Ovary (tissue), 3 donors: ENCODE data around the gene EYA4.

Experiments
- CTCF ChIP-seq, 3 donors: fragments of 450-650 bp in 2 of 3; fragments of 200-600 bp in 1 of 3; IDR thresholded peaks; one replicate each; pipeline versions ENCODE4 v1.5.1 to v1.8.0; 2016 to 2022; ENCODE audit warnings: antibody characterized with exemption in 3 of 3, mild to moderate bottlenecking in 1 of 3
- POLR2A ChIP-seq: fragments of 450-650 bp; IDR thresholded peaks from one replicate; pipeline ENCODE4 v1.6.1; 2017; ENCODE audit warnings: antibody characterized with exemption, mild to moderate bottlenecking, moderate library complexity
- donor health status: DM: no; HTN: no; CAD: no.

DNA sequence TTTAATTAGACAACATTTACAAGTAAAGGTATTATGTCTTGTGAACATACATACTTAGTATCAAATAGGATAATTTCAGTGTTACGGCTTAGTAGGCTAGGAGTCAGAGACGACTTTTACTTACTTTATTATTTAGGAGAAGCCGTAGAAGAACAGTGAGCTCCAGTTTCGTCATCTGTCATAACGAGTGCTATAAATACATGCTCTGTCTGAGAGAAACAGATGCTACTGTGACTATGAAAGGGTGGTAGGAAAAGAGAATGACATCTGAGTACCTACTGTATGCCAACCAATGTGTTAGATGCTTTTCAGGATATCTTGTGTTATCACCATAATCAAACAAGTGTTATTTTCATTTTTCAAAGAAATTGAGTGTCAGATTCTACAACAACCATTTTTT lies 119.0 kb downstream of the EYA4 start:
- TF ChIP-seq CTCF (IDR thresholded peaks at IDR 0.05) (no peak), POLR2A (no peak)
